Measurements from ENCODE around the gene MED25.
A peak's percentile ranks its signal among the peaks of the same experiment; 100 is the strongest.

The MED25 gene

DNA sequence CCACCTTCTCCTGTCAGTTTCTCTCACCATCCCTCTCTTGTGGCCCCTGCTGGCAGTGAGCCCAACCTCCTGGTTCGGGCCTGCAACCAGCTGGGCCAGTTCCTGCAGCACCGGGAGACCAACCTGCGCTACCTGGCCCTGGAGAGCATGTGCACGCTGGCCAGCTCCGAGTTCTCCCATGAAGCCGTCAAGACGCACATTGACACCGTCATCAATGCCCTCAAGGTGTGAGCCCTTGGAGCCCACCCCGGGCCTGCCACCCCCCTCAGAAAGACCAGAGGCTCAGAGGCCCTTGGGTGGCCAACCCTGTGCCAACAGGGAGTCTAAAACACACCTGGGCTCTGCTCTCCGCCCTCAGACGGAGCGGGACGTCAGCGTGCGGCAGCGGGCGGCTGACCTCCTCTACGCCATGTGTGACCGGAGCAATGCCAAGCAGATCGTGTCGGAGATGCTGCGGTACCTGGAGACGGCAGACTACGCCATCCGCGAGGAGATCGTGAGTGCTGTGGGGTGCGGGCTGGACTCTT, 18.8 kb upstream of the MED25 start:
- no peak for DNase-seq

- no peak for DNase-seq
These were observed 18.2 kb upstream of the MED25 start for GRCh38 chr19:49799798-49800376.

GRCh38 chr19:49800771-49801170, 17.3 kb upstream of the MED25 start:
- DNase-seq: no peak

DNA sequence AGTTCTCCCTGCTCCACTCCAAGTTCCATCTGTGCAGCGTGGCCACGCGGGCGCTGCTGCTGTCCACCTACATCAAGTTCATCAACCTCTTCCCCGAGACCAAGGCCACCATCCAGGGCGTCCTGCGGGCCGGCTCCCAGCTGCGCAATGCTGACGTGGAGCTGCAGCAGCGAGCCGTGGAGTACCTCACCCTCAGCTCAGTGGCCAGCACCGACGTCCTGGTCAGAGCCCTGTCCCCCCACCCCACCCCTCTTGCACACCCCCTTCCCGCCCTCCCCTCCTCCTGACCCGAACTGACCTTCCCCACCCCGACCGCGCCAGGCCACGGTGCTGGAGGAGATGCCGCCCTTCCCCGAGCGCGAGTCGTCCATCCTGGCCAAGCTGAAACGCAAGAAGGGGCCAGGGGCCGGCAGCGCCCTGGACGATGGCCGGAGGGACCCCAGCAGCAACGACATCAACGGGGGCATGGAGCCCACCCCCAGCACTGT, 16.6 kb upstream of the MED25 start:
- DNase-seq: no peak

- peak; percentile 88 for DNase-seq
These were observed 16.0 kb upstream of the MED25 start for GRCh38 chr19:49801966-49802661.

DNA sequence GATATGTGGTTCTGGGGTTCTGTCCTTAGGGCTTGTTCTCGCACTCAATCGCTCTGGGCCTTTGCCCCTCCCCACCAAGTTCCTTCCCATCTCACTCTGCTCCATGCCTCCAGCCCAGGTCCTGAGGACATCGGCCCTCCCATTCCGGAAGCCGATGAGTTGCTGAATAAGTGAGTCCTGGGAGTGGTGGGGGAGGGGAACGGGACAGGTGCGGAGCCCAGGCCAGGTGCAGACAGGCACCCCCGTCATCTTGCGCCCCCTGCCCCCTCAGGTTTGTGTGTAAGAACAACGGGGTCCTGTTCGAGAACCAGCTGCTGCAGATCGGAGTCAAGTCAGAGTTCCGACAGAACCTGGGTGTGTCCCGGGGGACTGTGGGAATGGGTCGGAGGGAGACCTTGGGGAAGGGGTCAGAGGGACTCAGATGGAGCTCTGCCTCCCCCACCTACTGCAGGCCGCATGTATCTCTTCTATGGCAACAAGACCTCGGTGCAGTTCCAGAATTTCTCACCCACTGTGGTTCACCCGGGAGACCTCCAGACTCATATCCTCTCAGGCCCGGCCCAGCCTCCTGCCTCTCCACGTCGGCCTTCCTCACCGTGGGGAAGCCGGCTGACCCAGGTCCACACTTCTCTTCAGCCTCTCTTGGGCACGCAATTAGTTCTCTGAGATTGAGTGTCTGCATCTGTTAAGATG, 15.1 kb upstream of the MED25 start:
- DNase-seq: no peak

GRCh38 chr19:49803529-49803856, 14.6 kb upstream of the MED25 start:
- DNase-seq: no peak

- no peak for DNase-seq
These were observed 12.1 kb upstream of the MED25 start for GRCh38 chr19:49805822-49806619.

GRCh38 chr19:49806620-49806959, 11.5 kb upstream of the MED25 start:
- DNase-seq: no peak

DNA sequence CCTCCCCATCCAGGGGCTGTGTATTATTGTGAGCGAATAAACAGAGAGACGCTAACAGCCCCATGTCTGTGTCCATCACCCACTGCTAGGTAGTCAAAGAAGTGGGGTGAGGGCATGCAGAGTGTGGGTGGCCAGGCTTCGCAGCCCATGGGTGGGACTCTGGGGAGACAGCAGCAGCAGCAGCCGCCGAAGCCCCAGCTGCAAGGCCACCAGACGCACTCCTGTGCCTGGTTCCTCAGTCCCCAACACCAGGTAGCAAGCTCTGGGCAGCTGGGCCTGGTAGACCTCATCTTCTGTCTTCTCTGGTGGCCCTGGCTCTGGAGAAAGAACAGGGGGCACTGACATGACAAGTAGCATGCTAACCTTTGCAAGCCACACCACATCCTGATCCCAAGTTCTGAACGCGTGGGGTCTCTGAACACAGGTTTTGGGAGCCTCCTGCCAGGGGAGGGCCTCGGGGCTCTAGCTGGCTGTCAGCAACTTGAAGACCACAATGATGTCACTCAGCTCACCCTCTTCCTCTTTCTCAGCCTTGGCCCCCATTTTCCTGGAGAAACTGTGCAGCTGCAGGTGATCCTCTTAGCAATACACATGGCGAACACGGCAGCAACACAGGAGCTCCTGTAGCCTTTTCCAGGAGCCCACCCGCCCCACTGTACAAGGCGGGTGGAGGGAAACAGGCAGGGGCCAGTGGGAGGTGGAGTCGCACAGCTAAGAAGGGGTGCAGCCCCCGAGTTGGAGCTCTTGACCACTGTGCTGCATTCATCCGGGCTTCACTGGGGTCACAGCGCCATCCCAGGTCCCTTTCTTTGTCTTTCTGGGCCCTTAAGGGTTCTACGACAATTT, 10.8 kb upstream of the MED25 start:
- no peak for DNase-seq

- no peak for DNase-seq
These were observed 10.0 kb upstream of the MED25 start for GRCh38 chr19:49807904-49808675.

DNA sequence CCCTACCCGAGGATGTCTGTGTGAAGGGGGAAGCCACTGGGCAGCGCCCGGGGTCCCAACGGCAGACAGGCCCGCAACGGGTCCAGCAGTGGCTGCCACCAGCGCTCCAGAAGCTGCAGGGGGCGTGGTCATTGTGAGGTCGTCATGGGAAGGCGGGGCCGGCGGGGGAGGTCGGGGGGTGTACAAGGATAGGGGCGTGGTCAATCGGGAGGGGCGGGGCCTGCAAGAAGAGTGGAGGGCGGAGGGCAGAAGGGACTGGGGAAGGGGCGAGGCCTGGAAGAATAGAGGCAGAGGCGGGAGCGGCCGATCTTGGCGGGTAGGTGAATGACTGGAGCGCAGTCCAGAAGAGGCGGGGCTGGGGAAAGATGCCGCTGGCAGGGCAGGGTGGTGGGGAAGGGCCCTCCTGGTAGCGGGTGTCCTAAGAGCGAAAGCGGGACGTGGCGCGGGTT, 9.4 kb upstream of the MED25 start:
- DNase-seq: no peak

GRCh38 chr19:49809160-49809940, 8.7 kb upstream of the MED25 start:
- DNase-seq: peak; percentile 85

DNA sequence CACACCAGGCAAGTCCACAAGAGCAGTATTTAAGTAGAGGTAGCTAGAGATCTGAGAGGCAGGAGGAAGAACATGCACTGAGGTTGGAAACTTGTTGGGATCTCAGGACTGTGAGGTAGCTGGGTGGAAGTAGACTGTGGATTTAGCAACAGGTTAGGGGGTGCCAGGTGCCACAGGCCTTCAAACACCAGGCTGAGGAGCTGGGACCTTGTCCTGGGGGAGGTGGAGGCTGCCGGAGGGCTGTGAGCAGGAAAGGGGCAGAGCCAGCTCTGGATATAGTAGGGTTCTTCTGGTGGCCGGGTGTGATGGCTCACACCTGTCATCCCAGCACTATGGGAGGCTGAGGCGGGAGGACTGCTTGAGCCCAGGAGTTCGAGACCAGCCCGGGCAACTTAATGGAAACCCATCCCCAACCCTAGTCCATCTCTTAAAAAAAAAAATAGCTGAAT, 8.1 kb upstream of the MED25 start:
- DNase-seq: no peak

GRCh38 chr19:49811328-49811727, 6.8 kb upstream of the MED25 start:
- DNase-seq: no peak

- DNase-seq: no peak
These were observed 5.6 kb upstream of the MED25 start for GRCh38 chr19:49812452-49812996.

GRCh38 chr19:49812997-49813861, 4.9 kb upstream of the MED25 start, which contains the start of gene FUZ:
TSS of gene FUZ (minus strand) at chr19:49813292. CDS start at chr19:49813106, 186 bp downstream.
- peak; percentile 99 for DNase-seq

GRCh38 chr19:49814010-49814409, 4.1 kb upstream of the MED25 start:
- no peak for DNase-seq

DNA sequence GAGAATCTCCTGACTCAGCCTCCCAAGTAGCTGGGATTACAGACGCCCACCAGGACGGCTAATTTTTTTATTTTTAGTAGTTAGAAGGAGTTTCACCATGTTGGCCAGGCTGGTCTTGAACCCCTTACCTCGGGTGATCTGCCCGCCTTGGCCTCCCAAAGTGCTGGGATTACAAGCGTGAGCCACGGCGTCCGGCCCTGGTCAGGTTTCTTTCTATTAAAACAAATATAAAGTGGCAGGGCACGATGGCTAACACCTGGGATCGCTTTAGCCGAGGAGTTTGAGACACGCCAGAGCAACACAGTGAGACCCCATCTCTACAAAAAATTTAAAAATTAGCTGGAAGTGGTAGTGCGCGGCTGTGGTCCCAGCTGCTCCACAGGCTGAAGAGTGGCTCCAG, 1.5 kb upstream of the MED25 start:
- no peak for DNase-seq

Data from retina (tissue), 1 donor.